Dermis microvascular lymphatic vessel endothelial cell (primary cell): ENCODE data around the gene WDR49. TPM values are rescaled to one million over a fixed set of nuclear protein-coding genes. Genes with fewer than 3 reads are reported as not detected.

Experiments used
- DNase-seq, 2 donors: peaks; one replicate each; pipeline versions ENCODE4 v3.0.0 to v3.0.0-alpha.2; 2010; ENCODE audit warnings: low read depth in 2 of 2
- total RNA-seq: library from RNA; depleted of rRNA; stranded (reverse); fragments of >200 nt; gene quantifications from 2 replicates; pipeline ENCODE4 v1.2.1, GENCODE V29; 2014

Gene WDR49
- total RNA-seq, 1 donor from 2014 or later: 0.13 TPM

- DNase-seq: no peak
These were observed 164.2 kb downstream of the WDR49 start for GRCh38 chr3:167489571-167489970.

GRCh38 chr3:167487556-167487955, 166.2 kb downstream of the WDR49 start:
- DNase-seq: no peak

DNA sequence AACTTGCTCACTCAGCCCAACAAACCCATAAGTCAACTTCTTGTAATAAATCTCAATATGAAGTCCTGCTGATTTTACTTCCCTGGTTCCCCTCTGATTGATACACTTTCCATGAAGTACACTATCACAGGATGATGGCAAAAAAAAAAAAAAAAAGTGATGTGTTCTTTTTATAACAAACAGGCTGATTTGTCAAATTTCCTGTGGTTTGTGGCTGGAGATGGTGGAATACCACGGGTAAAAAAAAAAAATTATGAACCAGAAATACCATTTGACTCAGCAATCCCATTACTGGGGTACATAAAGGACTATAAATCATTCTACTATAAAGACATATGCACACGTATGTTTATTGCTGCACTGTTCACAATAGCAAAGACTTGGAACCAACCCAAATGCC, 169.2 kb downstream of the WDR49 start:
- no peak for DNase-seq

GRCh38 chr3:167483708-167484475, 169.8 kb downstream of the WDR49 start:
- DNase-seq: no peak

- DNase-seq: no peak
These were observed 172.6 kb downstream of the WDR49 start for GRCh38 chr3:167481164-167481563.

GRCh38 chr3:167480748-167481147, 173.0 kb downstream of the WDR49 start:
- no peak for DNase-seq

DNA sequence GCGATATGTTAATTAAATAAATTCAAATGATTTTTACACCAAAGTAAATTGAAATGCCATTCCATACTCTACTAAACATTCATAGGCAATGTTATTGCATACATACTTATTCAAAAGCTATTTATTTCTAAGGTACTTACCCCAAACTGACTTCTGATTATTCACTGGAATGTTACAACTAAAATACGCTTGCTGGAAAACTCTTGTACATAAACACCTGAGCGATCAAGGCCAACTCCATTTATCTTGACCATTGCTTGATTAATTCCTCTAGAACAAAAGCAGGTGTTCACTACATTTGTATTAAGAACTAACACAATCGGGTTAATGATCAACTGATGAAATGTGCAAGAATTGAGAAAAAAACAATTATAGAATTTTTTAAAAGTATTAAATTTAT, 179.9 kb downstream of the WDR49 start, which contains the start of gene SERPINI2:
TSS of gene SERPINI2 (minus strand) at position 180 of the 400 bp plus-strand sequence. CDS start 2,208 bp downstream, outside the sequence.
- DNase-seq: no peak

DNA sequence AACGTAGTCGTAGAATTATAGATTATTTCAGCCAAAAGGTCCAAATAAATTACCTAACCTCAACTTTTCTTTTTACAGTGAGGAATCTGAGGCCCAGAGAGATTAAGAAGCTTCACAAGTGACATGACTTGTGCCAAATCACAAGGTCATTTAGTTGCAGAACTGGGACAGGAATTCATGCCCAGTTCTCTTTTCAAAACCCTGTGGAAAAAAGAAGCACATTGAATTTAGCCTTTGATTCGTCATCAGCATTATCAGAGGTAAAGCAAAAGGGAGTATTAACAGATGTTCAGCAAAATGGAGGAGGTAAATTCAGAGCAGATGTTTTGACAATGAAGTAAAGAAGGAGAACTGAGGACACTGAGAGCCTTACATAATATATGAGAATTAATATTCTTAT, 184.4 kb downstream of the WDR49 start:
- DNase-seq: no peak

DNA sequence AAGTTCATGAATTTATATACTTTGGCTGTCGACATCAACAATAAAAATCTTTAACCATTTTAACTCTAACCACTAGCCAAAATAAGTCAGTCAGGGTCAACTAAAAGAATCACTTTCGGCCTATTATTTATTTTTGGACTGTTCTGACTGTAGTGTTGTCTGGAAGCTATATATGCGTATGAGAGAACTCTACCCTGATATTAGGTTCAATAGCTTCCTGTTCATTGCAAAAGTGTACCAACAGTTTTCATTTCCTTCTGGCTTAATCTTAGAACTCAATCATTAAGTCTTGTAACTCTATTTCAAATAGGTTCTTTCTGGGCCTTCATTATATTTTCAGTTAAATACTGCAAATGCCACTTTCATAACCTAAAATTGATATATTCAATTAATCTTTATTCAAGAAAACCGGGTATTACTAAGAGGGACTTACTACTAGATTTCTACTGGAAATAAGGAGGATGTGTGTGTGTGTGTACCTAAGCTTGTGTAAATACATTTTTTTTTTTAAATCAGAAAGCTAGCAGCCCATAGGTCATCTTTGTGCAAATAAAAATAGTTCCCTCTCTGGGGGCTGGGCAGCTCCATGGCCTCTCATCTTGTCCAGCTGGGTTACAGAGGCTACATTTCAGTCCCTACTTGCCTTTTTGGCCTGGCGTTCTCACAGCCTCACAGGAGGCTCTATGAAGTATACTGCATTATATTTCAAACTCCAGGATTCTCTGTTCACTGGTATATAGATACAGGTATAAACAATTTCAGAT, 185.7 kb downstream of the WDR49 start:
- no peak for DNase-seq

DNA sequence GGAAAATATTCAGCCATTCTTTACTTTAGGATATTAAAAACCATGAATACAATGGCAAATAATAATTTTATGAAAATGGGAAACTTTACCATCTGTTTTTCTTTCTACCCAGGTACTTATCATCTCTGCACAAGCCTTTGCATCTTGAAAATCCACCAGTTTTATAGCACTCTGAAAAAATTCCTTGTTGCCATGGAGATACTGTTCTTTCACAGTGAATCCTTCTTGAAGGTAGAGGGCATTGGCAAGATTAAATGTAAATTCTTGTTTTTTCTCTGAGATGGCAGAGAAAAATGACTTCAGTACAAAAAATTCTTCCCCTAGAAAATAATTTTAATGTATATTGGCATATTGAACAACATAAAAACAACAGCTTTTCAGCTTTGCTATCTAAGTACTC, 186.8 kb downstream of the WDR49 start:
- DNase-seq: no peak

DNA sequence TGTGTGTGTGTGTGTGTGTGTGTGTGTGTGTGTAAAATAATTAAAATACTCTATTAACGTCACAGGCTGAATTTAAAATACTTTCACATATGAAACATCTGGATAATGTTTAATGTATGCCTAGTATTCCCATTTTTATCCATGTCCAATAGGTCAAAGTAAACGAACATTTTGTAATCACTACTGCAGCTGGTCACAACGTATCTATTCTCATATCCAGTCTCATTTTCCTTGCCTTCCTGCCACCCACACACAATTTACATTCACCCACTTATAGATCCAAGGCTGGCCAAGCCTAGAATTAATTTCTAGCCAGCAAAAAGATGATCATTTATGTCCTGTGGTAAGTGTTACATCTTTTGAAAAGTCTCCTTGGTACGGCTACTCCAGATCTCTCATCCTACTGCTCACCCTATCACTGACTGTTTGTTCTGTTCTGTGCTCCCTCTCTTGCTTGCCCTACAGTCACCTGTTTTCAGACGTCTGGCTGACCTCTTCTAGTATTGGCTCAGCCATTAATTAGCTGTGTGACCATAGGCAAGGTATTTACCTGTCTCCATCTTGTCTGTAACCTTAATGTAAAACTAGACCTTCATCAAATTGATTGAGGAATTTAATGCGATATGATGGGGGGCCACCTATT, 197.5 kb downstream of the WDR49 start:
- no peak for DNase-seq

- no peak for DNase-seq
These were observed 199.9 kb downstream of the WDR49 start for GRCh38 chr3:167453815-167454214.

DNA sequence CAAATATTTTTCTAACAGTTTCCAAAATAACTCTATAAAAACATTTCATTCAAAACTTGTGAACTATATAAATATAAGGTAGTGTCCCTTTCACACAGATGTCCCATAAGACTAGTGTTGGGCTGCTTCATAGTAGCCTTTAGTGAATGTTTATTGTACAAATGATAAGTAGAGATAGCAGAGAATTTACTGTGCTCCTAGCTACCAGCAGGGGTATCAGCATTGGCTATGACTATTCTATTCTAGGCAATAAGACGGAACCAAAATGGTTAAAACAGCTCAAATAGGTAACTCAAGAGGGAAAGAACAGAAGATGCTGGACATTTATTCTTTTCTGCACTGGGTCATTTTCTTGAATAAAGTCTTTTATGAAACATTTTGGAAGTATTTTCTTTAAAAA, 202.5 kb downstream of the WDR49 start:
- DNase-seq: no peak

DNA sequence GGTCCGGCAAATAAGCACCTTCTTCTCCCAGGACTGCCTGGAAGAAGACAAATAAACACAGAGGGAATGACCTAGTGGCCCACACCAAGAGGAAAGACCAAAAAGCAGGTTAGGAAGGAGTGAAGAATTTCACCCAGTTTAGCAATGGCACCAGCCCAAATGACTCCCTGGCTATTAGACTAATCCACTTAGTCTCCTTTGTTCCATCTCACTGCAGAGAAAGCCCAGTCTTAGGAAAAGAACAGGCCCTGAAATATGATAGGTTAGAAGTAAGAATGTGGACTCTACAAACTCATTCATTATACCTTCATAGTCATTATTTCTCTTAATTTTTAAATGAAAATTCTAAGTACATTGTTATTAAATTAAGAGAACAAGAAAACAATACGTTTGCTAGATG, 203.1 kb downstream of the WDR49 start:
- no peak for DNase-seq

DNA sequence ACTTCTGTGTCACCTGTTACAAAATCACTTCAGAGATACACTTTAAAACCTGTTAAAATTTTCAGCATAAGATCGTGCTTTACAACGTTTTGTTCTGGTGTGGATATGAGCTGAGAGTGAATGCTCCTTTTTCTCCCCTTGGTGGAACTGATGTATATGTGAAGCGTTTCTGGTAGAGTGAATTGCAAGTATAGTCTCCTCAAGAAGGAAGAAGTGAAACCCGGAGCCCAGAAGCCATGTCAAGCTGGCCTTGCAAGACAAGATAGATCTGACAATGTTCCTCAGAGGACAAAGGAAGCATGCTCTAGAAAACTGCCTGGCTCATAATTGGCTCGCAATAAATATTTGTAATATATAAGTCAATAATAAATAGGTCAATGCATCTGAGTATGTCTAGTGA, 203.5 kb downstream of the WDR49 start:
- DNase-seq: no peak

- no peak for DNase-seq
These were observed 208.3 kb downstream of the WDR49 start for GRCh38 chr3:167445491-167445890.

DNA sequence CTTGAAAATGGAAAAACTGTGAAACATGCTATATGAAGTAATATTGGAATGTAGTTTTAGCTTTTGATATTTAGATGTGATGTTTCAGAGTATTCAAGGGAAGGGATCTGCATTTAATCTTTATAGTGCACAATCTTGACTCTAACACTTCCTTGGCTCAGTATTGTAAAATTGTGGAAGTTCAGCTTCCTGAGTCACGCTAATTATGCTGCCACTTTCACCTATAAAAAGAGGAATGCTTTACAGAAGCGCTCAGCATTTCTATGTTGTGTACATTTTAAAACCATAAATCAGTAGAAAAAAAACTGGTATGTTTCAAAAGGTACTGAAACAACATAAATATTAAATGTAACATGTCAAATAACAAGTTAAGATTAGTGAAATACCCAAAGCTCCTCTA, 212.5 kb downstream of the WDR49 start:
- DNase-seq: no peak

DNA sequence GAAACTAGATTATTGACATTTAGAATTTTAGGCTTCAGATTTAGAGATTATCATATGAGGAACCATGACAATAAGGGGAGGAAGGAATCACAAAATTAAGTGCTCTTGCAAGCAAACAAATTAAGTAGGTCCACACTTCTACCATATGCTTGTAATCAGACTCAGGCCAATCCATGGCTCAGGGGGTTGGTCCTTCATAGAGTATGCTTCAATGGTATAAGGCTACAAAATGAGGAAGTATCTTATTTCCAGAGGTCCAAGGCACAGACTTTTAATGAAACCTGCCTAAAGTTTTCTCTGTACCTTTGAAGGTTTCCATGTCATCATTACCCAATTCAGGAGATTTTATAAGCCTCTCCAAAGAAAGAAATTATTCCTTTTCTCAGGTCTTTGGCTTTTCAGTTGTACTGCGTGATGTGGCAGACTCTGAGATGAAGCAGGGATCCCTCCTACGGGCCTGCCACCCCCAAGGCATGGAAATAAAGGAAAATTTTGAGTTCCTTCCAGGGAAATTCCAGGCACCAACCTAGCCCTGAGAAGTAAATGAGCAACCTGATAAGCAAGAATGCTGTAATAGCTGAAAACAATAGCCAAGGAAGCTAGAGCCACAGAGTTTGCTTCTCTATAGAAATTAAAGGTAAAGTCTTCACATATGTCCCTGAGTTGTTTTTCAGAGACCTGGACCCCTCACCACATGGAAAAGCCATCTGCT, 216.2 kb downstream of the WDR49 start:
- DNase-seq: no peak
